CD8-positive, alpha-beta memory T cell (primary cell): ENCODE results near the gene SFXN1. TPM values are rescaled to one million over a fixed set of nuclear protein-coding genes. Genes with fewer than 3 reads are reported as not detected.
"Not testable (repeated sequence)": the region's sequence is repeated elsewhere in the genome, so short reads cannot be mapped to it uniquely, and the experiment has no call there.

Experiments
- CTCF ChIA-PET: fragments of 350-600 bp; sonication (Branson Sonifier 250); formaldehyde crosslinking; loops from one replicate; lab custom pipeline; 2021; ENCODE audit warnings: antibody characterized with exemption; lab: Charles Lee
- POLR2A ChIA-PET: fragments of 350-600 bp; sonication (Branson Sonifier 250); formaldehyde crosslinking; loops from one replicate; lab custom pipeline; 2021; ENCODE audit warnings: antibody characterized with exemption; lab: Charles Lee
- DNase-seq, 5 donors: peaks; one replicate each; pipeline versions ENCODE4 v3.0.0 to v3.0.0-alpha.2; 2020 to 2022; ENCODE audit warnings: mixed read lengths in 1 of 5
- H3K27ac ChIP-seq: one replicate; pipeline ENCODE4 v1.7.0; 2013; ENCODE audit warnings: low read depth, mild to moderate bottlenecking, low read length, moderate library complexity
- H3K27me3 ChIP-seq: 2 replicates; pipeline ENCODE4 v1.7.0; 2013; ENCODE audit warnings: low read length, mild to moderate bottlenecking; ENCODE audit not compliant: insufficient read depth, poor library complexity, severe bottlenecking
- H3K36me3 ChIP-seq: 2 replicates; pipeline ENCODE4 v1.7.0; 2013; ENCODE audit warnings: mild to moderate bottlenecking, low read length, moderate library complexity; ENCODE audit not compliant: insufficient read depth
- H3K4me1 ChIP-seq: 2 replicates; pipeline ENCODE4 v1.7.0; 2013; ENCODE audit warnings: mild to moderate bottlenecking, low read length, moderate library complexity; ENCODE audit not compliant: insufficient read depth
- H3K4me3 ChIP-seq: 2 replicates; pipeline ENCODE4 v1.7.0; 2013; ENCODE audit warnings: mild to moderate bottlenecking, low read length
- H3K9me3 ChIP-seq: 2 replicates; pipeline ENCODE4 v1.7.0; 2013; ENCODE audit warnings: mild to moderate bottlenecking, low read length
- H3K27ac Mint-ChIP-seq, 8 donors: one replicate each; pipeline ENCODE4 v1.8.0; 2020 to 2021; ENCODE audit warnings: mixed read lengths in 8 of 8, mild to moderate bottlenecking in 6 of 8, inconsistent platforms in 3 of 8, moderate library complexity in 3 of 8
- H3K27me3 Mint-ChIP-seq, 2 donors: one replicate each; pipeline ENCODE4 v1.8.0; 2020 to 2021; ENCODE audit warnings: mixed read lengths in 2 of 2, mild to moderate bottlenecking in 1 of 2, moderate library complexity in 1 of 2
- H3K36me3 Mint-ChIP-seq, 3 donors: one replicate each; pipeline ENCODE4 v1.8.0; 2020 to 2021; ENCODE audit warnings: mixed read lengths in 3 of 3, inconsistent platforms in 1 of 3, mild to moderate bottlenecking in 1 of 3
- H3K4me1 Mint-ChIP-seq, 3 donors: one replicate each; pipeline ENCODE4 v1.8.0; 2020 to 2021; ENCODE audit warnings: mixed read lengths in 3 of 3, inconsistent platforms in 1 of 3, mild to moderate bottlenecking in 1 of 3
- H3K4me3 Mint-ChIP-seq, 7 donors: one replicate each; pipeline ENCODE4 v1.8.0; 2020 to 2021; ENCODE audit warnings: mixed read lengths in 7 of 7, mild to moderate bottlenecking in 6 of 7, moderate library complexity in 4 of 7, inconsistent platforms in 2 of 7
- H3K9me3 Mint-ChIP-seq, 5 donors: one replicate each; pipeline ENCODE4 v1.8.0; 2020 to 2022; ENCODE audit warnings: mixed read lengths in 5 of 5, mild to moderate bottlenecking in 3 of 5, moderate library complexity in 2 of 5, inconsistent platforms in 1 of 5
- polyA plus RNA-seq: library from polyadenylated mRNA; unstranded; fragments of 300-500 nt; fragmentation: Illumina TruSeq; gene quantifications from one replicate; pipeline ENCODE4 v1.2.3, GENCODE V29; 2021
- total RNA-seq, 2 experiments: library from RNA; stranded (reverse); gene quantifications; one replicate each; pipeline ENCODE4 v1.2.3, GENCODE V29; 2021

SFXN1 gene
- total and polyA plus RNA-seq, 3 experiments from 2014 or later = 68.1 to 366 (median 359) TPM

DNA sequence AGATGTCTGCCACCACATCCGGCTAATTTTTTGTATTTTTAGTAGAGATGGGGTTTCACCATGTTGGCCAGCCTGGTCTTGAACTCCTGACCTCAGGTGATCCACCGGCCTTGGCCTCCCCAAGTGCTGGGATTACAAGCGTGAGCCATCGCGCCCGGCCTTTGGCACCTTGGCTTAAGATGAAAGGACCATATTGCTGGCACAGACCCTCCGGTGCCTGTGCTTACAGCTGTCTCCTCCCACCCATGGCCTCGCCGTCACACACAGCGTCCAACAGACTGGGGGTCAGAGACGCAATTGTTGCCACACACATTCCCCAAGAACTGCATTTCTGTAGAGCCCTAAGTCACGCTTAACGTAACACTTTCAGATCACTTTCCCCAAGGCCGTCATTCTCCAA lies 32.0 kb upstream of the SFXN1 start:
- peaks cover 28% of the 10 kb centered on the region for H3K27me3 ChIP-seq
- CTCF ChIA-PET, POLR2A ChIA-PET, H3K27ac ChIP-seq, H3K9me3 Mint-ChIP-seq, H3K4me3 Mint-ChIP-seq, H3K4me1 ChIP-seq, H3K36me3 Mint-ChIP-seq, DNase-seq, H3K4me3 ChIP-seq, H3K36me3 ChIP-seq, H3K4me1 Mint-ChIP-seq, H3K9me3 ChIP-seq: not testable (repeated sequence)
- Mint-ChIP-seq H3K27ac (peak overlapping the region in 1 of 8 donors; percentile 67), H3K27me3 (peaks cover 29 to 62% of the 10 kb centered on the region in 2 donors)

DNA sequence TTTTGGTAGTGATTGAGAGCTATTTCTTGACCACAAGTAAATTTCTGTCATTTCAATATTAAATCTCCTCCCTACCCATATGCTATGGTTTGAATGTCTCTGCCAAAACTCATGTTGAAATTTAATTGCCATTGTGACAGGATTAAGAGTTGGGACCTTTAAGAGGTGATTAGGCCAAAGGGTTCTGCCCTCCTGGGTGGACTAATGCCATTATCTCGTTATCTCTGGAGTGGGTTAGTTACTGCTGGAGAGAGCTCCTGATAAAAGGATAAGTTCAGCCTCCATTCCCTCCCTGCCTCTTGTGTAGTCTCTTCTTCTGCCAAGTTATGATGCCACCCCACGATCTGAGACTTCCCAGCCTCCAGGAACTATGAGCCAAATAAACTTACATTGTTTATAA lies 30.8 kb upstream of the SFXN1 start:
- Mint-ChIP-seq H3K36me3 (peaks cover 0 to 1% (median 0%) of the 10 kb centered on the region in 3 donors), H3K4me1 (peaks cover 6 to 9% (median 6%) of the 10 kb centered on the region in 3 donors), H3K27me3 (peaks cover 21 to 55% of the 10 kb centered on the region in 2 donors), H3K4me3 (peak overlapping the region in 1 of 7 donors; percentile 29), H3K9me3 (no peaks in the 10 kb centered on the region), H3K27ac (no peak overlapping the region)
- H3K4me1 ChIP-seq = no peaks in the 10 kb centered on the region
- H3K27me3 ChIP-seq = peaks cover 23% of the 10 kb centered on the region
- POLR2A ChIA-PET = no interaction called here
- H3K9me3 ChIP-seq = no peaks in the 10 kb centered on the region
- H3K4me3 ChIP-seq = no peak overlapping the region
- H3K36me3 ChIP-seq = no peaks in the 10 kb centered on the region
- H3K27ac ChIP-seq = no peak overlapping the region
- no peak for DNase-seq
- CTCF ChIA-PET = interaction anchor here (1.4 kb wide), 1 partner anchor 17 kb away, joined by 3 read pairs; no protein-coding TSS in a partner anchor

DNA sequence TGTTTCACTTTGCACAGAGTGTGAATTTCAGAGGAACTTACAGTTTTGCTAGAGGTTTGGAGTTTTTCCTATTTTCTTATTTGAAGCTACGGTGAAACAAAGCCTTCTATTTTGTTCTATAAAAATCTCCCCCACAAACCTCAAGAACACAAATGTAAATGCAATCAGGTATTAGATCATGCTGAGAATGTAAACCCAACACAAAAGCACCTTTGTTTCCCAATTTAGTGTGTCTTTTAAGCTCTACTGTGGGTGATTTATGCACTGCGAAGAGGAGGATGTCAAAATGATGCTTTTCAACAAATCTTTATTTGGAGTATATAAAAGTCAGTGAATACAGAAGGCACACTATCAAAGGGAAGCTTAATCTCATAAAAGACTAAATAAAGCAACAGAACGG lies 30.1 kb upstream of the SFXN1 start:
- no peaks in the 10 kb centered on the region for H3K36me3 ChIP-seq
- Mint-ChIP-seq H3K27me3 (peaks cover 22 to 54% of the 10 kb centered on the region in 2 donors), H3K9me3 (no peaks in the 10 kb centered on the region), H3K4me3 (no peak overlapping the region), H3K27ac (no peak overlapping the region), H3K36me3 (peaks cover 0 to 1% (median 0%) of the 10 kb centered on the region in 3 donors), H3K4me1 (peaks cover 6 to 9% (median 6%) of the 10 kb centered on the region in 3 donors)
- H3K4me1 ChIP-seq = no peaks in the 10 kb centered on the region
- POLR2A ChIA-PET = no interaction called here
- H3K27me3 ChIP-seq = peaks cover 20% of the 10 kb centered on the region
- CTCF ChIA-PET = interaction anchor here (0.6 to 1.4 kb wide), 2 partner anchors 16 to 209 kb away, joined by 3 to 4 read pairs; no protein-coding TSS in a partner anchor
- no peak for DNase-seq
- H3K4me3 ChIP-seq = no peak overlapping the region
- H3K27ac ChIP-seq = no peak overlapping the region
- no peaks in the 10 kb centered on the region for H3K9me3 ChIP-seq

DNA sequence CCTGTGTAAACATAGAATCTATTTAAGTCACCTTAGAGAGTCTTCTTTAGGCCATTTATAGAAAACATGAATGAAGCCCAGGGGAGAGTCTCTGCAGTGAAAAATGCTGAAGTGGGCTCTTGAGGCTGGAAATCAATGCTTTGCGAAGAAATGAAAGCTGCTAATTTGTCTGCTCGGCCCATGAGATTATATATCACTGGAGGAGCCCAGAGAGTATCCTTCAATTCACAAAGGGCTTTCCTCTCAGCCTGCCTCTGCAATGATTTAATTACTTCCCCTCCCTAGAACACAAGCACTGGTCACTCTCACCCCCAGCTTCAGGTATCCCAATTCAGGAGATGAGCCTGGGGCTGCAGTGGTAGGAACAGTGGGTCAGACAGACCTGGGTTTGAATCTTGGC lies 26.2 kb upstream of the SFXN1 start:
- H3K27me3 Mint-ChIP-seq = peaks cover 20 to 67% of the 10 kb centered on the region in 2 donors
- CTCF ChIA-PET = interaction anchor here (1.3 kb wide), 1 partner anchor 13 kb away, joined by 4 read pairs; no protein-coding TSS in a partner anchor
- peaks cover 4% of the 10 kb centered on the region for H3K27me3 ChIP-seq
- H3K4me3 ChIP-seq = no peak overlapping the region
- no peaks in the 10 kb centered on the region for H3K4me1 Mint-ChIP-seq
- peaks cover 0 to 1% (median 0%) of the 10 kb centered on the region in 3 donors for H3K36me3 Mint-ChIP-seq
- no peak overlapping the region for H3K27ac Mint-ChIP-seq
- POLR2A ChIA-PET = no interaction called here
- DNase-seq = no peak
- H3K9me3 ChIP-seq = no peaks in the 10 kb centered on the region
- H3K27ac ChIP-seq = no peak overlapping the region
- no peaks in the 10 kb centered on the region for H3K36me3 ChIP-seq
- H3K4me3 Mint-ChIP-seq = no peak overlapping the region
- H3K9me3 Mint-ChIP-seq = no peaks in the 10 kb centered on the region
- no peaks in the 10 kb centered on the region for H3K4me1 ChIP-seq

DNA sequence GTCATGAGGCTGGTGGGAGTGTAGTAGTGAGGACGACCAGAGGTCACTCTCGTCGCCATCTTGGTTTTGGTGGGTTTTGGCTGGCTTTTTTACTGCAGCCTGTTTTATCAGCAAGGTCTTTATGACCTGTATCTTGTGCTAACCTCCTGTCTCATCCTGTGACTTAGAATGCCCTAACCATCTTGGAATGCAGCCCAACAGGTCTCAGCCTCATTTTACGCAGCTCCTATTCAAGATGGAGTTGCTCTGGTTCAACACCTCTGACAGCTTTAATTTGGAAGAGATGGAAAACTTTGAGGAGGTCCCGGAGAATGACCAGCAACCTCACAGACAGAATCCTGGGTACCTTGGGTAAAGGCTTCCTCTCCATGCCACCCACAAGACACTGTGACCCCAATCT lies 24.0 kb upstream of the SFXN1 start:
- H3K4me3 Mint-ChIP-seq, POLR2A ChIA-PET, H3K9me3 Mint-ChIP-seq, H3K4me1 ChIP-seq, H3K36me3 Mint-ChIP-seq, H3K9me3 ChIP-seq, H3K27ac ChIP-seq, DNase-seq, H3K27me3 ChIP-seq, H3K27ac Mint-ChIP-seq, H3K4me1 Mint-ChIP-seq, H3K4me3 ChIP-seq, H3K36me3 ChIP-seq: not testable (repeated sequence)
- CTCF ChIA-PET = interaction anchor here (1.2 kb wide), 1 partner anchor 10 kb away, joined by 4 read pairs; the partner anchor contains the start of gene DRD1
- H3K27me3 Mint-ChIP-seq = peaks cover 20 to 60% of the 10 kb centered on the region in 2 donors

DNA sequence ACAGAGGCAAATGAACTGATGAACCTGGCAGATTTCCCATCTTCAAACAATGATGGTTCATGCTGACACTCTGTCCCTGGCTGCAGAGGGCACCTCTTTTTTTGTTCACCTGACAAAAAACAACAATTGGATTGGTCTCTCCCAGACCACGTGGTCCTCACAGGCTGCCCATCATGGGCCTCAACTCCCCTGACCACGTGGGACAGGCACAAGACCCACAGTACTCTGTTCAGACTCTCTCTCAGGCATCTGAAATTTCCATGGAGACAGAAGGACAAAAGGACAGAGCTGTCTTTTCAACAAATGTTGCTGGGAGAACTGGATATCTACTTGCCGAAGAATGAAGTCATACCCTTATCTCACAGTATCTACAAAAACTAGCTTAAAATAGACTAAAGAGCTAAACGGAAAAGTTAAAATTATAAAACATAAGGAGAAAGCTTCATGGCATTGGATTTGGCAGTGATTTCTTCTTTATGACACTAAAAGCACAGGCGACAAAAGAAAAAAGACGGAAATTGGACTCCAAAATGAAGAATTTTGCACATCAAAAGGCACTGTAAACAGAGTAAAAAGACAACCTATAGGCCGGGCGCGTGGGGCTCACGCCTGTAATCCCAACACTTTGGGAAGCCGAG lies 22.1 kb upstream of the SFXN1 start:
- peaks cover 17 to 54% of the 10 kb centered on the region in 2 donors for H3K27me3 Mint-ChIP-seq
- H3K36me3 Mint-ChIP-seq = no peaks in the 10 kb centered on the region
- H3K27ac Mint-ChIP-seq = peak overlapping the region in 1 of 8 donors; percentile 64
- CTCF ChIA-PET = interaction anchor here (1.5 kb wide), 1 partner anchor 9 kb away, joined by 3 read pairs; no protein-coding TSS in a partner anchor
- H3K4me1 Mint-ChIP-seq = peaks cover 0 to 4% (median 0%) of the 10 kb centered on the region in 3 donors
- no peak for DNase-seq
- H3K9me3 Mint-ChIP-seq = no peaks in the 10 kb centered on the region
- Histone ChIP-seq H3K4me1 (no peaks in the 10 kb centered on the region), H3K4me3 (no peak overlapping the region), H3K9me3 (no peaks in the 10 kb centered on the region), H3K36me3 (no peaks in the 10 kb centered on the region), H3K27me3 (no peaks in the 10 kb centered on the region), H3K27ac (no peak overlapping the region)
- POLR2A ChIA-PET = no interaction called here
- no peak overlapping the region for H3K4me3 Mint-ChIP-seq

DNA sequence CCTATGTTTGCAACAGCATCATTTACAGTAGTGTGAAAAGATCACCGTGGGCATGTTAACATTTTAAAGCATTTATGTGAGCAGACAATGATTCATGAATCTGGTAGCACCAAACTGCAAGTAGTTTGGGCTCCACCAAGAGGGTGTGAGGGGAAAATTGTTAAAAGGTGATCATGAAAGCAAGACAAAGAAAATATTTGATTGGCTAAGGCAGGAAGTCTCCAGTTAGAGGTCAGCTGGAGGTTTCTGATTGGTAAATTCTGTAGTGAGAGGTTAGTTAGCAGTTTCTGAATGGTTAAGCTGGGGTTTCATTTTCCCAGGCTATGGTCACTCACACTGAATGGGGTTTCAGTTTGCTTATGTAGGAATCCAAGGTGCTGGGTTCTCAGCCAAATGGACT lies 20.9 kb upstream of the SFXN1 start:
- Mint-ChIP-seq H3K36me3 (no peaks in the 10 kb centered on the region), H3K4me3 (no peak overlapping the region), H3K4me1 (peaks cover 0 to 4% (median 0%) of the 10 kb centered on the region in 3 donors), H3K27ac (no peak overlapping the region), H3K27me3 (peaks cover 17 to 49% of the 10 kb centered on the region in 2 donors), H3K9me3 (no peaks in the 10 kb centered on the region)
- no peak overlapping the region for H3K27ac ChIP-seq
- no peaks in the 10 kb centered on the region for H3K4me1 ChIP-seq
- no peaks in the 10 kb centered on the region for H3K36me3 ChIP-seq
- no peaks in the 10 kb centered on the region for H3K9me3 ChIP-seq
- H3K27me3 ChIP-seq = no peaks in the 10 kb centered on the region
- no peak overlapping the region for H3K4me3 ChIP-seq
- no peak for DNase-seq
- ChIA-PET CTCF (no interaction called here), POLR2A (no interaction called here)

DNA sequence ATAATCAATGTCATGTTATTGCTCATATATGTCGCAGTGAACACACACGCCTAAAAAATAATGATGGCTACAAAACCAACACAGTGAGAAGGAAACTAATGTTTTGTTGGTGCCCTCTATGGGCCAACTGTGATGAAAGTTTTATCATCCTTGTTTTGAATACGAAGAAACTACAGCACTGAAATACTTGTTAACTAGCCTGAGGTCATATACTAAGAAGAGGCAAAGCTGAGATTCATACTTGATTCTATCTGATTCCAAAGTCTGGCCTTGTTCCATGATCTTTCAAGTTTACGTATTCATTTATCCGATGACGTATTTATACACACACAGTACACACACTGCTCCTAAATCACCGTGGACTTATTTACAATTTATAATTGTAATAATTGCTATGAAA lies 18.2 kb upstream of the SFXN1 start:
- peaks cover 7 to 25% of the 10 kb centered on the region in 2 donors for H3K27me3 Mint-ChIP-seq
- H3K4me1 Mint-ChIP-seq = peaks cover 5 to 10% (median 9%) of the 10 kb centered on the region in 3 donors
- DNase-seq = no peak
- Histone ChIP-seq H3K4me3 (no peak overlapping the region), H3K4me1 (peaks cover 5% of the 10 kb centered on the region), H3K27ac (no peak overlapping the region), H3K9me3 (no peaks in the 10 kb centered on the region), H3K36me3 (no peaks in the 10 kb centered on the region), H3K27me3 (no peaks in the 10 kb centered on the region)
- H3K4me3 Mint-ChIP-seq = no peak overlapping the region
- H3K9me3 Mint-ChIP-seq = no peaks in the 10 kb centered on the region
- no peaks in the 10 kb centered on the region for H3K36me3 Mint-ChIP-seq
- H3K27ac Mint-ChIP-seq = no peak overlapping the region
- POLR2A ChIA-PET = no interaction called here
- CTCF ChIA-PET = no interaction called here
